ENCODE measurements around the gene PTGDR.

Gene PTGDR

GRCh38 chr14:52267501-52268278 is at the start of gene PTGDR:
PTGDR (plus strand) TSS chr14:52267698; CDS start chr14:52267815, 117 bp downstream.
- DNase-seq, result no peak

- DNase-seq, result no peak
Measured at GRCh38 chr14:52219488-52220084, 47.9 kb upstream of the PTGDR start.

GRCh38 chr14:52220924-52221811 is 46.3 kb upstream of the PTGDR start:
- no peak for DNase-seq

- no peak for DNase-seq
Measured at GRCh38 chr14:52222901-52223300, 44.6 kb upstream of the PTGDR start.

GRCh38 chr14:52227619-52228222 is 39.8 kb upstream of the PTGDR start:
- DNase-seq, result no peak

GRCh38 chr14:52233693-52234092 is 33.8 kb upstream of the PTGDR start:
- no peak for DNase-seq

- DNase-seq, result no peak
Measured at GRCh38 chr14:52235434-52235833, 32.1 kb upstream of the PTGDR start.

GRCh38 chr14:52235866-52236510 is 31.5 kb upstream of the PTGDR start:
- DNase-seq, result no peak

GRCh38 chr14:52238682-52239081 is 28.8 kb upstream of the PTGDR start:
- no peak for DNase-seq

GRCh38 chr14:52240623-52241022 is 26.9 kb upstream of the PTGDR start:
- no peak for DNase-seq

- no peak for DNase-seq
Measured at GRCh38 chr14:52241087-52241793, 26.3 kb upstream of the PTGDR start.

- DNase-seq, result no peak
Measured at GRCh38 chr14:52244328-52244727, 23.2 kb upstream of the PTGDR start.

GRCh38 chr14:52244997-52245396 is 22.5 kb upstream of the PTGDR start:
- no peak for DNase-seq

- no peak for DNase-seq
Measured at GRCh38 chr14:52248057-52248456, 19.4 kb upstream of the PTGDR start.

- no peak for DNase-seq
Measured at GRCh38 chr14:52251724-52252123, 15.8 kb upstream of the PTGDR start.

- no peak for DNase-seq
Measured at GRCh38 chr14:52253503-52253902, 14.0 kb upstream of the PTGDR start.

GRCh38 chr14:52254086-52254485 is 13.4 kb upstream of the PTGDR start:
- no peak for DNase-seq

GRCh38 chr14:52258783-52259182 is 8.7 kb upstream of the PTGDR start:
- no peak for DNase-seq

- DNase-seq, result peak in 1 of 2 donors; percentile 50
Measured at GRCh38 chr14:52259434-52259833, 8.1 kb upstream of the PTGDR start.

- DNase-seq, result no peak
Measured at GRCh38 chr14:52262600-52262999, 4.9 kb upstream of the PTGDR start.

GRCh38 chr14:52263190-52263589 is 4.3 kb upstream of the PTGDR start:
- no peak for DNase-seq

- DNase-seq, result no peak
Measured at GRCh38 chr14:52265253-52265652, 2.2 kb upstream of the PTGDR start.
